ENCODE data around the gene CCDC127.
"Not testable (repeated sequence)": the region's sequence is repeated elsewhere in the genome, so short reads cannot be mapped to it uniquely, and the experiment has no call there.

CCDC127 gene

DNA sequence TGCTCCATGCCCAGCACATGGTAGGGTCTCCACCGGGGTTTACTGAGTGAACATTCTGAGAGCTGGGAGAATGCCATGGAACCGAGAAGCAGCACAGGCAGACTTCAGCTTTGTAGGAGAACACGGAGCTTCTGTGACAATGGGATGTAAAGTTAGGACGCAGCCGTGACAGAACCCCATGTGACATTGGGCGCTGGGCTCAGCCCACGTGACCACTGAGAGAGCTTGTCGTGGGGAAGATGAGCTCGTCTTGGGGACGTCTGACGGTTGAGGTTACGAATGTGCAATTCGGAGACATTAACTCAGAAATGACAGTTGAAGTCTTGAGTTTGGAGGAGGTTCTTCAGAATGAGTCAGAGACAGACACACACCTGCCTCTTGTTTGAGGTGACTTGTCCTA is 13.7 kb upstream of the CCDC127 start:
- DNase-seq = no peak

DNA sequence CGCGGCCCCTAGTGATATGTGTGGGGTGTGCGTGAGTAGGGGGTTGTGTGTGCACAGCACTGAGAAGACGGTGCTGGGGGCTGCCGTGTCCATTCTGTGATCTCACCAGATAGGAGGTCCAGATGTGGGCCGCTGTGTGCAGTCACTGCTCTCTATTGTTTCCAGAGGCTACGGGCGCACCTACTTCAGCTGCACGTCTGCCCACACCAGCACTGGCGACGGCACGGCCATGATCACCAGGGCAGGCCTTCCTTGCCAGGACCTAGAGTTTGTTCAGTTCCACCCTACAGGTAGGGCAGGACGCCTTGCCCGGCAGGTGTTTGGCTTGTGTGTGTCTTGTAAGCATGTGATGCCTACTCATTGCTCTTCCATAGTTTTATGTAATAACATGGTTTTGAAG is 12.8 kb upstream of the CCDC127 start:
- DNase-seq = no peak

DNA sequence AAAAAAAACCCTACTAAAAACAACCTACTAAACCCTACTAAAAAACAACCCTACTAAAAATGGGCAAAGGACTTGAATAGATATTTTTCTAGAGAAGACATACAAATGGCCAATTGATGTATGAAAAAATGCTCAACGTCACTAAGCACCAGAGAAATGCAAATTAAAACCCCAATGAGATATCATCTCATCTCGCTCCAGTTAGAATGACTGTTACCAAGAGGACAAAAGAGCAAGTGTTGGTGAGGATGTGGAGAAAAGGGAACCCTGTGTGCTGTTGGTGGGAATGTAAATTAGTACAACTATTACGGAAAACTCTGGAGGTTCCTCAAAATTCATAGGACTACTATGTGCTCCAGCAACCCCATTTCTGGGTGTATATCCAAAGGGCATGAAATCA is 10.9 kb upstream of the CCDC127 start:
- no peak for DNase-seq

DNA sequence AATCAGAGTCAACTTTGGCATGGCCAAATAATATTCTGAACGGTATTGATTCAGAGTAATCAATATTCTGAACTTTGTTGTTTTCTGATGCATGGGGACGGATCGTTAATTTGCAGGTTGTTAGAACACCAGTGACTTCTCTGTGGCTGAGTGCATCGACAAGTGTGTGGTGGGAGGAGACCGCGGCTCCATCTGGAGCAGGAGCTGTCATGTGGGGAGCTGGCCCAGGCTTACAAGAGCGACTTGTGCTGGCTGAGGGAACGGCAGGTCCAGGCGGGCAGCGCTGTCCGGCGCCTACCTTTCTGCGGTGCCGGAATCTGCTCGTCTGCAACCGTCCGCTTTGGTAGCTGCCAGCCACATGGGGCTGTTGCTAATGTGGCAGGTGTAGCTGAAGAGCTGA is 9.4 kb upstream of the CCDC127 start:
- DNase-seq = not testable (repeated sequence)

DNA sequence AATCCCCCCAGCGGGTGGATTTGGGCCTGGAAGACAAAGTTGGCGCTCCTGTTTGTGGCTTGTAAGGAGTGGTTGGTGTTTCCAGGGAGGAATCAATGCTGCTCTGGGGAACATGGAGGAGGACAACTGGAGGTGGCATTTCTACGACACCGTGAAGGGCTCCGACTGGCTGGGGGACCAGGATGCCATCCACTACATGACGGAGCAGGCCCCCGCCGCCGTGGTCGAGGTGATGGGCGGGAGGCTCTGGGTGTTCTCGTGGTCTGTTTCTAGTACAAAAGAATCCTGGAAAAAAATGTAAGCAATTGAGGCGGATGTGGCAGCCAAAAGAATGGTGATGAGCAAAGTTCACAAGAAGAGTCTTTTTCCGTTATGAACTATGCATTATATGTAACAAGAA is 7.4 kb upstream of the CCDC127 start:
- no peak for DNase-seq

GRCh38 chr5:223791-224190 is 5.8 kb upstream of the CCDC127 start:
- no peak for DNase-seq

- DNase-seq = peak; percentile 54
Observed at GRCh38 chr5:222951-223715, 5.2 kb upstream of the CCDC127 start.

DNA sequence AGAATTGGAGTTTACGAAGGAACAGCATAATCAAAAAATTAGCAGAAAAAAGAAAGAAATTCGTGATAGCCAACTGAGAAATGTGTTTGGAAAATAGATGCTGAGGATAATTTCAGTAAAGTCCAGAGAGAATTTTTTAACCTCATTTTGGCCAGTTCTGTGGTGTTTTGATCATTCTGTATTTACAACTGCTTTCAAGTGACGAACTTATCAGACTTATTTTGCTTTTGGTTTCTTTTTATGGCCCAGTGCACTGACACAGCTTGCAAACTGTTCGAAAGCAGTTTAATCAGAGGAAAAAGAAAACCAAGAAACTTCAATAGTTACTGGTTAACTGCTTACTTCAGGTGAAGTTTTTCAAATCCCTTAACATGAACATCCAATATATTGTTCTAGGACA is 2.0 kb upstream of the CCDC127 start:
- peak; percentile 53 for DNase-seq

- peak; percentile 27 for DNase-seq
Observed at GRCh38 chr5:219460-219863, 1.5 kb upstream of the CCDC127 start.

DNA sequence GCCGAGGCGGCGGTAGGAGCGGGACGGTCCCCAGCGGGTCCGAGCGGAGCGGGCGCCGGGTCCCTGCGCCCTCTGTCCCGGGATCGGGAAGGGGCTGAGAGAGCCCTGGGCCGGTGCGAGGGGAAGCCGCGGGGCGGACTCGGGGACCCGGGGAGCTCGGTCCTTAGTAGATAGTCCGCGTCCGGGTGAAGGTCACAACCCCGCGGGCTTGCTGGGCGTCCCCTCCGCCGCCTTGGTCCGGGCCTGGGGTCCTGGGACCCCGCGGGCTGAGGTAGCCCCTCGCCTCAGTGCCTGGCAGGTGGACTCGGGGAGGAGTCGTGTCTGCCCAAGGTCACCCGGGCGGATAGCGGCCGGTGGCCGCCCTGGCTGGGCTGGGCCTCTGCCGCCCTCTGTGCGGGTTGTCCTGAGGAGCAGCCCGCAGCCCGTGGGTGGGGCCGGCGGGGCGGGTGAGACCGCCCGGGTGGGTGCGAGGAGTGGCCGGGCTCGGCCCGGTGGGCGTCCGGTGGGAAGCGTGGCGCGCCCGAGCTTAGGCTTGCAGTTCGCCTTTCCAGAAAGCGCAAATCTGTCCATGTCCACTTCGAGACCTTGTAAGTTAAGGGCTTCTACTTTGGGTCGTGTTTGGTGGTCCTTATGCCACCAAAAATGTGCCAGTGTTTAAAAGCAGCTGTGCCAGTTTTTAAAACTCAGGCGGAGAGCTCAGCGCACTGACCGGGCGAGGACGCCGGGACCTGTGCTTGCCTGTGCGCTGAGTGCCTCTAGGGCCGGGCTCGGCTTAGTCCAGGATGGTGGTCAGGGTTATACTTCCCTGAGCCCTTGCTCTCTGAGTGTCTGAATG is 721 bp upstream of the CCDC127 start:
- DNase-seq = peak; percentile 53

DNA sequence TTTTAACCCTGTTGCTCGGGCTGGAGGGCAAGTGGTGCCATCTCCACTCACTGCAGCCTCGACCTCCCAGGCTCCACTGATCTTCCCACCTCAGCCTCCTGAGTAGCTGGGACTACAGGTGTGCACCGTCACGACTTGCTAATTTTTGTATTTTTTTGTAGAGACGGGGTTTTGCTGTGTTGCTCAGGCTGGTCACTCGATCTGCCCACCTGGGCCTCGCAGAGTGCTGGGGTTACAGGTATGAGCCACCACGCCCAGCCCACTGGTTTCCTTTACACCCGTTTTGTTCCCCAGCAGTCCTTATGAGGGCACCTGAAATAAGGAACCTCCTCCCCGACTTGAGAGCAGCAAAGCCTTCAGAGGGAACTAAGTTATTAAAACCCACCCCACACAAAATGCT is 1.9 kb downstream of the CCDC127 start:
- not testable (repeated sequence) for DNase-seq

GRCh38 chr5:215256-215655 is 2.7 kb downstream of the CCDC127 start:
- DNase-seq = not testable (repeated sequence)

DNA sequence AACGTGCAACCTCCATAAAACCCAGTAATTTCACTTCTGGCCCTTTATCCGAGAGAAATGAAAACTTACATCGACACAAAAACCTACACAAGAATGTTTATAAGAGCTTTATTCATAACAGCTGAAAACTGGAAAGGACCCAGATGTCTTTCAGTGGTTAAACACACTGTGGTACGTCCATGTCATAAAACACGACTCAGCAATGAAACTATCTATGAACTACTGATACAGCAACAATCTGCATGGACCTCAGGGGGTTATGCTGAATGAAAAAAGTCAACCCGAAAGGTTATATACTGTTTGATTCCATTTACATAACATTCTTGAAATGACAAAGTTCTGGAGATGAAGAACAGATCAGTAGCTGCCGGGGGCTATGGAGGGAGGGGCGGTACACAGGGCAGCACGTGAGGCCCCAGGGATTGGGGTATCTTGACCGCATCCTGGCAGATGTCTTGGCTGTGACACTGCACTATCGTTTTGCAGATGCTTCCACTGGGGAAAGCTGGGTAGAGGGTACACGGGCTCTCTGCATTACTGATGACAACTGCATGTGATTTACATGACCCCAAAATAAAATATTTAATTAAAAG is 4.1 kb downstream of the CCDC127 start:
- DNase-seq = no peak

- no peak for DNase-seq
Observed at GRCh38 chr5:208449-209114, 9.4 kb downstream of the CCDC127 start.

DNA sequence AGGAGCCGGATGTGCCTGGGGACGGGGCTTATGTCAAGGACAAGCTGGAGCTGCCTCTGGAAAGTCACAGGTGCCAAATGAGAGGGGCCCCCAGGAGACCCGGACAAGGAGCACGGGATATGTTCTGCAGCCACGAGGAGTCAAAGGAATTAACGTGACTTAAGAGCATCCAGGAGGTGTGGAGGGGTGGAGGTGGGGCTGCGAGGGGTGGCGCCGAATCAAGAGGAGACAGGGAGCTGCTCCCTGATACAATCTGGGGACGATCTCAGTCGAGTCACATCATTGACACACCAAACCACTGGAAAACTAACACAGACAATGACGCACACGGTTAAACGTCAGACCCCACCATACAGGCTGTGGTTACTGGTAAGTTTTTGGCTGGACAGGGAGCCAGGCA is 10.4 kb downstream of the CCDC127 start:
- no peak for DNase-seq

DNA sequence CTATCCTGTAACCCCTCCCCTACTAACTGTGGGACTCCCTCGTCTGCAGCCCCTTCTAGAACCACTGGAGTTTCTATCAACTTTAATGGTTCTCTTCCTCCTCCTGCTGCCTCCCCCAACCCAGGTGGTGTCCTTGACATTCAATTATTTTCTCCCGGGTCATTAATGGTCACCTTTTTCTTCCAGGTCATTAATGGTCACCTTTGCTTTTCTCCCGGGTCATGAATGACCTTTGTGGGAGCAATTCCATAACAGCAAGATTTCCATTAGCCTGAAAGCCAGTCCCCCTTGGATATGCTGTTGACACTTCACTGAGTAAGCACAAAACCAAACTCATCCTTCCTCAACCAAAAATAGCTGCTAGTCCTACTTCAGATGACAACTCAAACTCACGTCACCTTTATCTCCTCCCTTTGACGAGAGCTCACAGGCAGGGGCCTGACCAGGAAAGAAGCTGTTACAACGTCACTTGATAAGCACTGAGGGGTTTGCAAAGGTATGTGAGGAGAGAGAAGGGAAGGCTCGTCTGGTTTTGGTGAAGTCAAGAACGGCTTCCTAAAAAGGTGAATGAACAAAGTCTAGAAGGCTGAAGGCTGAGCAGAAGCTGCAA is 10.9 kb downstream of the CCDC127 start:
- DNase-seq = no peak

- DNase-seq = no peak
Observed at GRCh38 chr5:206406-206805, 11.5 kb downstream of the CCDC127 start.

GRCh38 chr5:204966-205670 is 12.8 kb downstream of the CCDC127 start:
- DNase-seq = no peak

- no peak for DNase-seq
Observed at GRCh38 chr5:204462-204861, 13.5 kb downstream of the CCDC127 start.

GRCh38 chr5:204001-204400 is 14.0 kb downstream of the CCDC127 start:
- DNase-seq = no peak

DNA sequence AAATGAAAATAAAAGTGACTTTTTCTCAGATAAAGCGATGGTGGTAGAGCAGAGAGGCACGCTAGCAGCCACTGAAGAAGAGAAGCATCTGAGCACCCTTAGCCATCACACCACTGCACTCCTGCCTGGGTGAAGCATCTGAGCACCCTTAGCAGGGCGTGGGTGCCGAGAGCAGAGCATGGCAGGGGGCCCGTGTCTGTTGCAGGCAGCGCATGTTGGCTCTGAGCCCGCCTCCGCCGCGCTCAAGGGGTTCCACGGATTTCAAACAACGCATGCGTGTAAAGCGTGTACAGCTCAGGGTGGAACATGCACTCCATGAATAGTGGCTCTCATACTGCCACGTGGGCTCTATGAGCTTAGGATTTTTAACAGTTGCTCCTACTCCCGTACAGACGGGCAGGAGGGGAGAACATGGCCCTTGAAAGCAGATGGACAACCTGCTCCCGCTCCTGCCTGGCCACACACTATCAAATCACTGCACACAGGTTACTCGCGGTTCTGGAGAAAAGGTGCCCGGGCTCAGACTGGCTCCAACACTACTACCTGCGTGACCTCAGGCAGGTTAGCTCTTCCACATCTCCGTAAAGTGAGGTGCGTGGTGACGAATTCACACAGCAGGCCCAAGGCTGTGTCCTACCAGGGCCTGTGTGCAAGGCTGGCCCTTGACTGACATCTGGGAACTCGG is 14.6 kb downstream of the CCDC127 start:
- no peak for DNase-seq

DNA sequence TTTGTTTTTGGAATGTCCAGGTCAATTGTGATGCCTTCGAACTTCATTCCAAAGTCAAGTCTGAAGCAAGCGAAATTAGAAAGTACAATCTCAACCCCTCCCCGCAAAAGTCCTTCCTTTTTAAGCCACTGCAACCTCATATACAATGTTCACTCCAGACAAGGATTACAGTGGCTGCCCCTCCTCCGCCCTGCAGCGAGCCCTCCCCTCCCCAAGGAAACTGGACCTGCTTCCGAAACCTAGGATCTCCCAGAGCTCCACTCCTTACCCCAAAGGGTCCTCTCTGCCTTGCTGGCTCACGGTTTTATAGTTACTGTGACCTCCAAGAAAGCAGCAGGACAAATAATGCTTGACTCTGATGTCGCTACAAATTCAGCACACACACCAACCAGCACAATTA is 16.3 kb downstream of the CCDC127 start:
- DNase-seq = no peak

All from suppressor macrophage treated with lipopolysaccharide for 4 hours (primary cell).